Raji (cell line): Measurements from ENCODE around the gene TINAGL1.

Source experiments
- POLR2A ChIP-seq: IDR thresholded peaks from 2 replicates; pipeline ENCODE4 v1.6.1; 2011; ENCODE audit warnings: low read depth, low read length, control low read depth; ENCODE audit not compliant: insufficient read depth

TINAGL1 gene

DNA sequence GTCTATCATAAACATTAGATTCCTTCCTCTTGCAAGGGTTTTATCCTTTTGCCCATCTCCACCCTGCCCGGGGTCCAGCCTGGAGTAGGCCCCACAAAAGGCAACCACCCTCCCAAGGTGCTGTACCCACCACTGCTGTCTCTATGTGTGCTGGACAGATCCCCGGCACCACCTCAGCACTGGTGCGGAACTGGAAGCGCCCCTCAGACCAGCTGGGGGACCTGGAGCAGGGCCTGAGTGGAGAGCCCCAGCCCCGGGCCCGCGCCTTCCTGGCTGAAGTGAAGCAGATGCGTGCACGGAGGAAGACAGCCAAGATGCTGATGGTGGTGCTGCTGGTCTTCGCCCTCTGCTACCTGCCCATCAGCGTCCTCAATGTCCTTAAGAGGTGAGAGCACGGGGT lies 47.0 kb downstream of the TINAGL1 start:
- no peak for TF ChIP-seq POLR2A

- TF ChIP-seq POLR2A: no peak
These were observed 48.0 kb downstream of the TINAGL1 start for GRCh38 chr1:31624309-31624708.

- no peak for TF ChIP-seq POLR2A
These were observed 48.6 kb downstream of the TINAGL1 start for GRCh38 chr1:31624731-31625514.

GRCh38 chr1:31625561-31626222 lies 49.4 kb downstream of the TINAGL1 start:
- no peak for TF ChIP-seq POLR2A

GRCh38 chr1:31626223-31627207 lies 50.2 kb downstream of the TINAGL1 start:
- TF ChIP-seq POLR2A: no peak

DNA sequence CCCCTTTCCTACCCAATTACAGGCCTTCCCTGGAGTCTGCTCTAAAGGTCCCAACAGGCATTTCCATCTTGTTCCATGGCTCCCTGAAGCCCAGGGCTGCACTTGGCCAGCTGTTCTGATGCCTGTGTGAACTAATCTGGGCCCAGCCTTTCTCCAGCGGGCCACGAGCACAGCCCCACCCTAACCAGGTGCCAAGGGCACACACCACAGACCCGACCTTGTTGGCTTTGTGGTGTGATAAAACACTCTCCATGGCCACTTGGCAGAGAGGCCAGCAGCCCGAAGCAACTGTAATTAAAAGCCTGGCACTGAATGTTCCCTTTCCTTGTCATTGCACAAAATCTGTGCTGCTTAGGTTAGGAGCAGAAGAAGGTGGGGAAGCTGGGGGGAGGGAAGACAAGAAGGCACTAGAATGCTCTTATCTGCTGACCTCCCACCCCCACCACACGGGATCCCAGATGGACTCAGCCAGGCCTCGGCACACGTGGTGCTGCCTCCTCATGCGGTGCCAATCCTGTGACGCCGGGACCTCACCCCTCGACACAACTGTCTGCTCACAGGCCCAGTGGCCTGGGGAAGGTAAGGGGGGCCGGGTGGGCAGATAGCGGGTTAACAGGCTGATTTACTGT lies 51.1 kb downstream of the TINAGL1 start:
- TF ChIP-seq POLR2A: no peak

DNA sequence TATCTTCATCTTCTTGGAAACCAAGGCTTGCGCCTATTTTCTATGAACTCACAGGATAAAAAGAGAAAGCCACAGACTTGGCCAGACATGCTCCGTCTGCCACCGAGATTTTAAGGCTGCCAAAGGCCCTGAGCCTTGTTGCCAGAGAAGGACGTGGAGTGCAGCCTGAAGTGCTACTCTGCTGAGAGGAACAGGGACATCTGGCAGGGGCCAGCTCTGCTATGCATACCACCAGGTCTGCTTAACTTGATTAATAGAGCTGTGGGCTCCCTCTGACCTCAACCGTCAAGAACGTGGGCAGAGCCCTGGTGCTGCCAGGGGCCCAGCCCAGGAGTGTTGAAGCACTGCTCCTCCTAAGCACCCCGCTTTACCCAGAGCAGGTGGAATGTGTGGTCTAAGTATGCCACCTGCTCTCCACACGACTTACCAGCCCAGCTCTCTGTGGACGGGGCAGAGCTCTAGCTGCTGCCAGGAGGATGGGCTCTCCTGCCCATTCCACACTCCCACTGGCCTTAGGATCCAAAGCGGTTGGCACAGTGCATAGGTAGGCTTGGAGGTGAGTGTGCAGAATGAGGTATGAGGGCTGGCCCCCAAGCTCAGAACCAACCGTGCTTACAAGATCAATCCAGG lies 51.7 kb downstream of the TINAGL1 start:
- TF ChIP-seq POLR2A: no peak

DNA sequence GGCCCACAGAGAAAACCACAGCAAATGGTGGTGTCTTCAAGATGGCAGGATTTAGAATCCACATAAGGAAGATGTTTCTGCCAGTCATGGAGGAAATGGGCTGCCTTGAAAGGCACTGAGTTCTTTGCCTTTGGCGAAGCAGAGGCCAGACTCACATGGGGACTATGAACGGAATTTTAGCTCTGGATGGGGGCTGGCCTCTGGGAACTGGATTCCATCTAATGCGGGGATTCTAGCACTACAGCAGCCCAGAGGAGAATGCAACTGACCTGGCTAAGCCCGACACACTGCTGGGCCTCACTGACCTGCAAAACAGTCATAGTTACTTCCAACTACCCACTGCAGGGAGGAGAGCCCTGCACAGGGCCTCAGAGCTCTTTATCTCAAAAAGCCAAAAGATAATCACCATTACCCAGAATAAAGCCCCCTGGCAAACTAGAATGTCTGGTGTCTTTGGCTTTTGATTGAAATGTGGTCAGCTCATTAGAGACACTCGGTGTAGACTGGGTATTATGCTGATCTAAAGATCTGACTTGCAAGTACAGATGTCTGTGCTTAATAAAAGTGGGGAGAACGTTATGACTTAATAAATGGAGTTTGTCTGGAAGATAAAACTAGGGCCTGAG lies 52.7 kb downstream of the TINAGL1 start:
- TF ChIP-seq POLR2A: no peak

DNA sequence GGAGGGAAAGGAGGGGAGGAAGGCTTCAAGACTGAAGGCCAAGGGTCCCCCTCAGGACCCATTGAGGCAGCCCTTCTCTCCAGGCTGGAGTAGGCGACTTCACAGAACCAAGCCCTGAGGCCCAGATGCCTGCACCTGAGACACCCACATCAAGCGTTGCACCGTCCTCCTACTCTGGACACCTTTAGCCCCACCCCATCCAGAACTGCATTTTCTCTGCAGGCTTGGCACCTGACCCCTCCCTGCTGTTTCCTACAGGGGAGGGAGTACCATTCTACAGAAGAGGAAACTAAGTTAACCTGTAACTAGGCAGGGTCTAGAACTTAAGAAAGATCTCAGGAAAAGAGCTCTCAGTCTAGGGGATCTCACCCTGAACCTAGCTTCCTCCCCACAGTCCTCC lies 56.3 kb downstream of the TINAGL1 start:
- no peak for TF ChIP-seq POLR2A

- TF ChIP-seq POLR2A: no peak
These were observed 56.8 kb downstream of the TINAGL1 start for GRCh38 chr1:31633117-31633516.
